Loucy (cell line): ENCODE data around the gene FREM1.

Experiments
- CTCF ChIP-seq: fragments of 200-600 bp; sonication (generic); conservative IDR thresholded peaks from 2 replicates; pipeline ENCODE4 v1.5.1; 2014; ENCODE audit warnings: mild to moderate bottlenecking, antibody characterized with exemption, low read length
- EZH2phosphoT487 ChIP-seq: fragments of 200-600 bp; IDR thresholded peaks from 2 replicates; pipeline ENCODE4 v1.6.1; 2018; ENCODE audit warnings: antibody characterized with exemption, mild to moderate bottlenecking, moderate library complexity, borderline replicate concordance

- TF ChIP-seq CTCF: no peak
- TF ChIP-seq EZH2phosphoT487: no peak
Measured at GRCh38 chr9:14911046-14911445, 818 bp upstream of the FREM1 start.
